NCI-H1105 (cell line): ENCODE data around the gene PRSS36.
"Not testable (repeated sequence)": the region's sequence is repeated elsewhere in the genome, so short reads cannot be mapped to it uniquely, and the experiment has no call there.

Source experiments
- DNase-seq: peaks from one replicate; lab custom pipeline; 2025; lab: John Stamatoyannopoulos, UW

PRSS36 gene

GRCh38 chr16:31120129-31120528, 29.7 kb downstream of the PRSS36 start:
- no peak for DNase-seq

- DNase-seq = no peak
Measured at GRCh38 chr16:31118223-31119155, 31.4 kb downstream of the PRSS36 start.

GRCh38 chr16:31117384-31118222, 32.3 kb downstream of the PRSS36 start, which contains the start of gene KAT8:
TSS of gene KAT8 (plus strand) at chr16:31117664. CDS start at chr16:31117682, 18 bp downstream.
- peak; percentile 96 for DNase-seq

- no peak for DNase-seq
Measured at GRCh38 chr16:31114468-31114867, 35.4 kb downstream of the PRSS36 start.

GRCh38 chr16:31113121-31114120, 36.4 kb downstream of the PRSS36 start:
- no peak for DNase-seq

- DNase-seq = no peak
Measured at GRCh38 chr16:31112711-31113110, 37.2 kb downstream of the PRSS36 start.

- no peak for DNase-seq
Measured at GRCh38 chr16:31111881-31112466, 37.9 kb downstream of the PRSS36 start.

GRCh38 chr16:31110106-31111034, 39.5 kb downstream of the PRSS36 start:
- no peak for DNase-seq

- DNase-seq = no peak
Measured at GRCh38 chr16:31109622-31110021, 40.2 kb downstream of the PRSS36 start.

GRCh38 chr16:31108794-31109558, 40.9 kb downstream of the PRSS36 start:
- no peak for DNase-seq

- DNase-seq = peak; percentile 41
Measured at GRCh38 chr16:31108035-31108793, 41.7 kb downstream of the PRSS36 start, which contains the start of gene BCKDK. TSS of gene BCKDK (plus strand) at chr16:31108386. CDS start at chr16:31109224, 838 bp downstream.

GRCh38 chr16:31107465-31107867, 42.4 kb downstream of the PRSS36 start:
- DNase-seq = no peak

- DNase-seq = no peak
Measured at GRCh38 chr16:31106509-31107464, 43.1 kb downstream of the PRSS36 start.

GRCh38 chr16:31105677-31106213, 44.1 kb downstream of the PRSS36 start:
- DNase-seq = no peak

- DNase-seq = not testable (repeated sequence)
Measured at GRCh38 chr16:31100876-31101641, 48.8 kb downstream of the PRSS36 start.
